ENCODE data around the gene ZBP1. TPM values are rescaled to one million over a fixed set of nuclear protein-coding genes. Genes with fewer than 3 reads are reported as not detected.

Gene ZBP1
- total RNA-seq, 3 donors from 2014 or later: 0.73 to 2.4 TPM; not detected in 1

GRCh38 chr20:57619051-57619831 is 985 bp downstream of the ZBP1 start:
- DNase-seq (ENCODE audit: low spot score in 2 of 2): no peak
- TF ChIP-seq POLR2AphosphoS5 (IDR thresholded peaks at IDR 0.05): no peak
- TF ChIP-seq CTCF (IDR thresholded peaks at IDR 0.05): no peak
- TF ChIP-seq POLR2A (IDR thresholded peaks at IDR 0.05): no peak
- Histone ChIP-seq H3K27ac (peak overlapping the region; percentile 25 to 32), H3K4me1 (no peaks in the 10 kb centered on the region), H3K27me3 (no peaks in the 10 kb centered on the region), H3K9me3 (no peaks in the 10 kb centered on the region), H3K36me3 (no peaks in the 10 kb centered on the region), H3K4me3 (no peak overlapping the region)
- intact Hi-C loops (cut with DNase I; ENCODE audit: low total_unique reads): no loop called here

GRCh38 chr20:57618764-57619050 is 1.5 kb downstream of the ZBP1 start:
- TF ChIP-seq CTCF (IDR thresholded peaks at IDR 0.05) (no peak), POLR2A (IDR thresholded peaks at IDR 0.05) (no peak), POLR2AphosphoS5 (IDR thresholded peaks at IDR 0.05) (no peak)
- H3K27me3 ChIP-seq: no peaks in the 10 kb centered on the region
- intact Hi-C loops (cut with DNase I; ENCODE audit: low total_unique reads): no loop called here
- H3K9me3 ChIP-seq: no peaks in the 10 kb centered on the region
- no peaks in the 10 kb centered on the region for H3K4me1 ChIP-seq
- no peaks in the 10 kb centered on the region for H3K36me3 ChIP-seq
- H3K4me3 ChIP-seq: no peak overlapping the region
- DNase-seq (ENCODE audit: low spot score in 2 of 2): no peak
- peak overlapping the region; percentile 25 to 32 for H3K27ac ChIP-seq

- H3K36me3 ChIP-seq: no peaks in the 10 kb centered on the region
- H3K27ac ChIP-seq: peak overlapping the region; percentile 3 to 25
- intact Hi-C loops (cut with DNase I; ENCODE audit: low total_unique reads): no loop called here
- no peak overlapping the region for H3K4me3 ChIP-seq
- no peaks in the 10 kb centered on the region for H3K4me1 ChIP-seq
- TF ChIP-seq CTCF (IDR thresholded peaks at IDR 0.05) (no peak), POLR2AphosphoS5 (IDR thresholded peaks at IDR 0.05) (no peak), POLR2A (IDR thresholded peaks at IDR 0.05) (no peak)
- no peaks in the 10 kb centered on the region for H3K27me3 ChIP-seq
- peak in 1 of 2 donors; percentile 57 for DNase-seq (ENCODE audit: low spot score in 2 of 2)
- H3K9me3 ChIP-seq: no peaks in the 10 kb centered on the region
These were observed 2.0 kb downstream of the ZBP1 start for GRCh38 chr20:57618091-57618763.

GRCh38 chr20:57617079-57617795 is 3.0 kb downstream of the ZBP1 start:
- intact Hi-C loops (cut with DNase I; ENCODE audit: low total_unique reads): no loop called here

More at GRCh38 chr20:57617079-57617795, 3.0 kb downstream of the ZBP1 start:
- Histone ChIP-seq H3K27ac (no peak overlapping the region), H3K36me3 (no peaks in the 10 kb centered on the region), H3K9me3 (no peaks in the 10 kb centered on the region), H3K4me1 (no peaks in the 10 kb centered on the region), H3K27me3 (no peaks in the 10 kb centered on the region), H3K4me3 (no peak overlapping the region)
- DNase-seq (ENCODE audit: low spot score in 2 of 2): no peak
- no peak for TF ChIP-seq CTCF (IDR thresholded peaks at IDR 0.05)
- TF ChIP-seq POLR2A (IDR thresholded peaks at IDR 0.05): no peak
- no peak for TF ChIP-seq POLR2AphosphoS5 (IDR thresholded peaks at IDR 0.05)

Data from breast epithelium (tissue), 4 donors.